Posterior vena cava (tissue), 2 donors: ENCODE results near the gene MARCHF2. TPM values are rescaled to one million over a fixed set of nuclear protein-coding genes. Genes with fewer than 3 reads are reported as not detected.
"Not testable (repeated sequence)": the region's sequence is repeated elsewhere in the genome, so short reads cannot be mapped to it uniquely, and the experiment has no call there.

Experiments used
- DNase-seq: peaks from one replicate; pipeline ENCODE4 v3.0.0-alpha.2; 2020; ENCODE audit warnings: low spot score
- intact Hi-C, 2 donors: fragments of 100-400 bp; cut with DNase I; formaldehyde crosslinking; loops; one replicate each; pipeline versions ENCODE4 v1.14.1 to v1.14.2; 2022 to 2023
- long read RNA-seq, 2 donors: library from polyadenylated mRNA; unstranded; transcript quantifications; one replicate each; pipeline ENCODE4 v2.0.0, GENCODE V29; 2020 to 2021
- total RNA-seq, 2 donors: library from RNA; stranded (reverse); fragmentation: NEBNext Ultra II Directional; extraction: Animal tissue kit (Norgen Biotek cat#: 25700); gene quantifications; one replicate each; pipeline ENCODE4 v1.2.1, GENCODE V29; 2021
- donor health status: DM: yes; HTN: yes; CAD: no.
- donor health status: DM: yes; HTN: yes; CAD: no.

Gene MARCHF2, protein sequence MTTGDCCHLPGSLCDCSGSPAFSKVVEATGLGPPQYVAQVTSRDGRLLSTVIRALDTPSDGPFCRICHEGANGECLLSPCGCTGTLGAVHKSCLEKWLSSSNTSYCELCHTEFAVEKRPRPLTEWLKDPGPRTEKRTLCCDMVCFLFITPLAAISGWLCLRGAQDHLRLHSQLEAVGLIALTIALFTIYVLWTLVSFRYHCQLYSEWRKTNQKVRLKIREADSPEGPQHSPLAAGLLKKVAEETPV
- total RNA-seq: 10 to 100 TPM; 50.3 to 57.6 TPM
- long read RNA-seq, donor 1, transcript MARCH2-201 (5 exons, 1,376 nt): major isoform, 21 of 49 reads
- long read RNA-seq, donor 1, partial matches to known transcripts: 3 of 49 reads
- long read RNA-seq, donor 1, other reads (novel, unspliced or antisense): 23 of 49 reads
- long read RNA-seq, donor 2, transcript MARCH2-208 (5 exons, 1,667 nt): major isoform, 6 of 22 reads
- long read RNA-seq, donor 2, partial matches to known transcripts: 10 of 22 reads
- long read RNA-seq, donor 2, other reads (novel, unspliced or antisense): 6 of 22 reads

DNA sequence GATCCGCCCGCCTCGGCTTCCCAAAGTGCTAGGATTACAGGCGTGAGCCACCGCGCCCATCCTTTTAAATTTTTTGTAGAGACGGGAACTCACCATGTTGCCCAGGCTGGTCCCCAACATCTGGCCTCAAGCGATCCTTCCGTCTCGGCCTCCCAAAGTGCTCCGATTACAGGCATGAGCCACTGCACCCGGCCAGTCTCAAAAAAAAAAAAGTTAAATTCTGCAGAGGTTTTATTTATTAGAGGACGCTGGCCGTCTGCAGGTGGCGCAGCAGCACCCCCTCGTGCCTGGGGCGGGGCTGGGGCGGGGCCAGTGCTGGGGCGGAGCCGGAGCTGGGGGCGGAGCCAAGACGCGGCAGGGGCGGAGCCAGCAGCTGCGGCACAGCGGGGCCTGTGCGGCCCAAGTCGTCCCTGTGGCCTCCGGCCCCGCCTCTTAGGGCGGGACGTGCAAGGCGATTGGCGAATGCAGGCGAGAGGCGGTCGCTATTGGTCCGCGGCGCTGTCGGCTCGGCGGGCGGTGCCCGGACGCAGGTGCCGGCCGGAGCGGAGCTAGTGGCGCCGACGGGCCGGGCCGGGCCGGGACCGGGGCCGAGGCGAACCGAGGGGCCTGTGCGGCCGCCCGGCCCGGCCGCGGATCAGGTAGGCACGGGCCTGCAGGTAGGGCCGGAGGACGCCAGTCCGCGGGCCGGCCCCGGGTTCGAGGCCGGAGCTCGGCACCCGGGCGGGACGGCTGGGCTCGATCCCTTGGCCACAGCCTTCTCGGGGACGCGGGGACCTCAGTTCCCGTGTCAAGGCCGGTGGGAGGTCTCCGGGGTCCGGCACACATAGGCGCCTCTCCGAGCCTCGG lies at the start of gene MARCHF2:
TSS of gene MARCHF2 (plus strand) at position 523 of the 846 bp plus-strand sequence. CDS start 8,536 bp downstream, outside the sequence.
- DNase-seq: peak; percentile 99
- intact Hi-C loops: loop anchor here in 1 of 2 donors (5.0 kb wide), 1 partner anchor 99 kb away; the partner anchor contains the start of gene ZNF414

DNA sequence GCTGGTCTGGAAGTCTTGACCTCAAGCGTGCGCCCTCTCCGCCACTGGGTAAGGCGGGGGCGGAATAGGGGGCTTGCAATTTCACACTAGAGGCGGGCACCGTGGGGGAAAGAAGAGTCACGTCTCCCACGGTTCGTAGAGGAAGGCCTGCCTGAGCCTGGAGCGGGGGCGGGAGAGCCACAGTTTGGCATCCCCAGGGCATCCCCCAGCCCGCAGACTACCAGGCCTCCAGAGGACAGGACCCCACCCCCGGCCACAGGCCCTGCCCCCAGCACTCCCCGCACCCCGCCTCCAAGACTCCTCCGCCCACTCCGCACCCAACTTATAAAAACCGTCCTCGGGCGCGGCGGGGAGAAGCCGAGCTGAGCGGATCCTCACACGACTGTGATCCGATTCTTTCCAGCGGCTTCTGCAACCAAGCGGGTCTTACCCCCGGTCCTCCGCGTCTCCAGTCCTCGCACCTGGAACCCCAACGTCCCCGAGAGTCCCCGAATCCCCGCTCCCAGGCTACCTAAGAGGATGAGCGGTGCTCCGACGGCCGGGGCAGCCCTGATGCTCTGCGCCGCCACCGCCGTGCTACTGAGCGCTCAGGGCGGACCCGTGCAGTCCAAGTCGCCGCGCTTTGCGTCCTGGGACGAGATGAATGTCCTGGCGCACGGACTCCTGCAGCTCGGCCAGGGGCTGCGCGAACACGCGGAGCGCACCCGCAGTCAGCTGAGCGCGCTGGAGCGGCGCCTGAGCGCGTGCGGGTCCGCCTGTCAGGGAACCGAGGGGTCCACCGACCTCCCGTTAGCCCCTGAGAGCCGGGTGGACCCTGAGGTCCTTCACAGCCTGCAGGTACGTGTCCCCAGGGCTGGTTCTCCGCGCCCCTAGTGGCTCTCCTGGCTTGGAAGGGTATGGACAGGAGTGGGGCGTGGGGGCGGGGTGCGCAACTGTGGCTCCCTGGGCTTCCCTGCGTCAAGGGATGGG lies 49.0 kb upstream of the MARCHF2 start, which contains the start of gene ANGPTL4:
TSS of gene ANGPTL4 (plus strand) at position 353 of the 969 bp plus-strand sequence. CDS start at position 520, 167 bp downstream.
- peak; percentile 93 for DNase-seq
- intact Hi-C loops: no loop called here

GRCh38 chr19:8366121-8366581 lies 47.0 kb upstream of the MARCHF2 start:
- peak; percentile 76 for DNase-seq
- intact Hi-C loops: no loop called here

- DNase-seq: peak; percentile 78
- intact Hi-C loops: no loop called here
These were observed 46.2 kb upstream of the MARCHF2 start for GRCh38 chr19:8366961-8367326.

DNA sequence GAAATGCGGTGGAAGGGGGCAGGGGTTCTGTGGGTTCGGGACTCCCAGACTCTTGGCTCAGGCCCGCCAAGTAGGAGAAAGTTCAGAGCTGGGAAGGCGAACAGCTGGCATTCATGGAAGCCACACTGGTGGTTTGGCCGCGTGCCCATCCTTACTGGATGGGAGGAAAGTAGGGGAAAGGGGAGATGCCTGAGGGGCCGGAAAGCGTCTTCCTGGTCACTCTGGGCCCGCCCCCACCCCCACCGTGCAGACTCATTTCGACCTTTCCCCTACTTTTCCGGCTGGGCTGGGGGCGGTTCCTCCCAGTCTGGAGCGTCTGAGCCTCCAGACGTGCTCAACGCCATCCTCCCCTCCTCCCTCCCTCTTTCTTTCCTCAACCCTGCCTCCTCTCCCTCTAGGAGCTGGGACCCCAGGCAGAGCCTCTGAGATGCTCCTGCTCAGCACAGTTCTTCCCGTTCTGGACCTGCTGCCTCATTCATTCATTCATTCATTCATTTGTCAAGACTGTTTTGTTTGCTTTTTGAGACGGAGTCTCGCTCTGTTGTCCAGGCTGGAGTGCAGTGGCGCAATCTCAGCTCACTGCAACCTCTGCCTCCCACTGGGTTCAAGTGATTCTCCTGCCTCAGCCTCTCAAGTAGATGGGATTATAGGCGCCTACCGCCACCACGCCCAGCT lies 45.6 kb upstream of the MARCHF2 start:
- peak; percentile 91 for DNase-seq
- intact Hi-C loops: no loop called here

DNA sequence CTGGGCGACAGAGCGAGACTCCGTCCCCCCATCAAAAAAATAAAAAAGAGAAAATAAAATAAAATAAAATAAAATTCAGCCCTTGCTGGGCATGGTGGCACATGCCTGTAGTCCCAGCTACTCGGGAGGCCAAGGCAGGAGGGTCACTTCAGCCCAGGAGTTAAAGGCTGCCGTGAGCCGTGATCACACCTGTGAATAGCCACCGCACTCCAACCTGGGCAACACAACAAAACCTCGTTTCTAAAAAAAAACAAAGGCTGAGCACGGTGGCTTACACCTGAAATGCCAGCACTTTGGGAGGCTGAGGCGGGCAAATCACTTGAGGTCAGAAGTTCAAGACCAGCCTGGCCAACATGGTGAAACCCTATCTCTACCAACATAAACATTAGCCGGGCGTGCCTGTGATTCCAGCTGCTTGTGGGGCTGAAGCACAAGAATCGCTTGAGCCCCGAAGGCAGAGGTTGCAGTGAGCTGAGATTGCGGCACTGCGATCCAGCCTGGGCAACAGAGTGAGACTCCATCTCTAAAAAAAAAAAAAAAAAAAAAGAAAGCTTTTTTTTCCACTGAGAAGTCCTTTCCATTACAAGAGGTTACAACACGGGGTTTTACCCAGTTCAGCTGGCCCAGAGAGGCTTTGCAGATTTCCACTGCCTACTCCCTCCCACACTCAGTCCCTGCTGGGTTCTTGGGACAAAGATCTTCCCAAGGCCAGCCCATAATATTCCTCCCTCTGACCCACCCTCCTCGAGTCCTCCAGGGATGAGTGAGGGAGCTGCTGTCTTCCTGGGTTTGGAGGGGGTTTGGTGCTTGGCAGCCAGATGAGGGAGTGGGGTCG lies 42.7 kb upstream of the MARCHF2 start:
- peak; percentile 64 for DNase-seq
- intact Hi-C loops: no loop called here

- peak; percentile 75 for DNase-seq
These were observed 41.9 kb upstream of the MARCHF2 start for GRCh38 chr19:8371011-8371804.

DNA sequence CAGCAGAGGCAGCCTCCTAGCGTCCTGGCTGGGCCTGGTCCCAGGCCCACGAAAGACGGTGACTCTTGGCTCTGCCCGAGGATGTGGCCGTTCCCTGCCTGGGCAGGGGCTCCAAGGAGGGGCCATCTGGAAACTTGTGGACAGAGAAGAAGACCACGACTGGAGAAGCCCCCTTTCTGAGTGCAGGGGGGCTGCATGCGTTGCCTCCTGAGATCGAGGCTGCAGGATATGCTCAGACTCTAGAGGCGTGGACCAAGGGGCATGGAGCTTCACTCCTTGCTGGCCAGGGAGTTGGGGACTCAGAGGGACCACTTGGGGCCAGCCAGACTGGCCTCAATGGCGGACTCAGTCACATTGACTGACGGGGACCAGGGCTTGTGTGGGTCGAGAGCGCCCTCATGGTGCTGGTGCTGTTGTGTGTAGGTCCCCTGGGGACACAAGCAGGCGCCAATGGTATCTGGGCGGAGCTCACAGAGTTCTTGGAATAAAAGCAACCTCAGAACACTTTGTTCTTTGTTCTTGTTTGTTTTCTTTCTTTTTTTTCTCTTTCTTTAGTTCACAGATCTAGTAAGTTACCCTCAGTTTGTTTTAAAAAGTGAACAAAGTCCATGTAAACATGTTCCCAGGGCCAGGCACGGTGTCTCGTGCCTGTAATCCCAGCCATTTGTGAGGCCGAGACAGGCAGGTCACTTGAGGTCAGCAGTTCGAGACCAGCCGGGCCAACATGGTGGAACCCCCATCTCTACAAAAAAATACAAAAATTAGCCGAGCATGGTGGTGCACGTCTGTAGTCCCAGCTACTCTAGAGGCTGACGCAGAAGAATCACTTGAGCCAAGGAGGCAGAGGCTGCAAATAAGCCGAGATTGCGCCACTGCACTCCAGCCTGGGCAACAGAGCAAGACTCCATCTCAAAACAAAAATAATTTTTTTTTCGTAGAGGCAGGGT lies 39.0 kb upstream of the MARCHF2 start:
- peak; percentile 52 for DNase-seq
- intact Hi-C loops: no loop called here

More at GRCh38 chr19:8371011-8371804, 41.9 kb upstream of the MARCHF2 start:
- intact Hi-C loops: no loop called here

GRCh38 chr19:8375766-8376165 lies 37.3 kb upstream of the MARCHF2 start:
- DNase-seq: peak; percentile 74
- intact Hi-C loops: not testable (repeated sequence)

- DNase-seq, intact Hi-C loops: not testable (repeated sequence)
These were observed 36.6 kb upstream of the MARCHF2 start for GRCh38 chr19:8376373-8376974.

DNA sequence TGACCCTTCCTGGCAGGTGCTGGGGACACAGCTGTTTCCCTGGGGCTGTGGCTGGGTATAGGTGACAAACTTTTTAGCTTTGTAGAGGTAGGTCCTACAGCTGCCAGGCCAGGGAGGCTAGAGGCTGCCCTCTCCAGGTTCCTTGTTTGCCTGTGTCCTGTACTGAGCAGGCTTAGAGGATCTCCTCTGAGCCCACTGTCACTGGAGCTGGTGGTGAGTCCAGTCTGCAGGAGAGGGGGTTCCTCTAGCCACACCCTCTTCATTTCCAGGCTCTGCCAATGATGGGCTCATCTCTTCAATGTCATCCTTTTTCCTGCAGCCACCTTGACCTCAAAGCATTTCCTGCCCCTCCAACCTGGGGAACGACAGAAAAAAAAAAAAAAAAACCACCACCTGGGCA lies 35.5 kb upstream of the MARCHF2 start:
- intact Hi-C loops: no loop called here
- DNase-seq: peak; percentile 18

DNA sequence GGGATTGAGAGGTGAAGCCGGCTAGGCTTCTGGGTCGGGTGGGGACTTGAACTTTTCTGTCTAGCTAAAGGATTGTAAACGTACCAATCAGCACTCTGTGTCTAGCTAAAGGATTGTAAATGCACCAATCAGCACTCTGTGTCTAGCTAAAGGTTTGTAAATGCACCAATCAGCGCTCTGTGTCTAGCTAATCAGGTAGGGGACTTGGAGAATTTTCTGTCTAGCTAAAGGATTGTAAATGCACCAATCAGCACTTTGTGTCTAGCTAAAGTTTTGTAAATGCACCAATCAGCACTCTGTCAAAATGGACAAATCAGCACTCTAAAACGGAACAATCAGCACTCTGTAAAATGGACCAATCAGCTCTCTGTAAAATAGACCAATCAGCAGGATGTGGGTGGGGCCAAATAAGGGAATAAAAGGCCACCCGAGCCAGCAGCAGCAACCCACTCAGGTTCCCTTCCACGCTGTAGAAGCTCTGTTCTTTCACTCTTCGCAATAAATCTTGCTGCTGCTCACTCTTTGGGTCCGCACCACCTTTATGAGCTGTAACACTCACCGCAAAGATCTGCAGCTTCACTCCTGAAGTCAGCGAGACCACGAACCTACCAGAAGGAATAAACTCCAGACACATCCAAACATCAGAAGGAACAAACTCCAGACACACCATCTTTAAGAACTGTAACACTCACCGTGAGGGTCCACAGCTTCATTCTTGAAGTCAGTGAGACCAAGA lies 33.8 kb upstream of the MARCHF2 start:
- intact Hi-C loops: not testable (repeated sequence)
- peak; percentile 37 for DNase-seq

DNA sequence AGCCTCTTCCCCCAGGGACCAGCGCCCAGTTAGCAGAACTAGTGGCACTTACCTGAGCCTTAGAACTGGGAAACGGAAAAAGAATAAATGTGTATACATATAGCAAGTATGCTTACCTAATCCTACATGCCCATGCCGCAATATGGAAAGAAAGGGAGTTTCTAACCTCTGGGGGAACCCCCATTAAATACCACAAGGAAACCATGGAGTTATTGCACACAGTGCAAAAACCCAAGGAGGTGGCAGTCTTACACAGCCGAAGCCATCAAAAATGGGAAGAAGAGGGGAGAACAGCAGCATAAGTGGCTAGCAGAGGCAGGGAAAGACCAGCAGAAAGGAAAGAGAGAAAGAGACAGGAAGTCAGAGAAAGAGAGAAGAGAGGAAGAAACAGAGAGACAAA lies 28.5 kb upstream of the MARCHF2 start:
- DNase-seq, intact Hi-C loops: not testable (repeated sequence)

- intact Hi-C loops, DNase-seq: not testable (repeated sequence)
These were observed 28.0 kb upstream of the MARCHF2 start for GRCh38 chr19:8385103-8385502.
